Right lobe of liver (tissue), 4 donors: ENCODE measurements around the gene ADGRF1.

ENCODE experiments used
- POLR2A ChIP-seq: fragments of 450-650 bp; IDR thresholded peaks from one replicate; pipeline ENCODE4 v1.6.1; 2017; ENCODE audit warnings: antibody characterized with exemption, mild to moderate bottlenecking
- TF ChIP-seq, protein P1 (sequence below), 4 donors: fragments of 200-600 bp in 3 of 4; fragments of 450-650 bp in 1 of 4; IDR thresholded peaks; one replicate each; pipeline versions ENCODE4 v1.5.1 to v1.8.0; 2016 to 2022; ENCODE audit warnings: antibody characterized with exemption in 4 of 4, mild to moderate bottlenecking in 2 of 4
- donor health status: DM: no; HTN: no; CAD: no.
- donor health status: DM: no; HTN: no; CAD: no.
- donor health status: DM: no; HTN: yes; CAD: no.

DNA sequence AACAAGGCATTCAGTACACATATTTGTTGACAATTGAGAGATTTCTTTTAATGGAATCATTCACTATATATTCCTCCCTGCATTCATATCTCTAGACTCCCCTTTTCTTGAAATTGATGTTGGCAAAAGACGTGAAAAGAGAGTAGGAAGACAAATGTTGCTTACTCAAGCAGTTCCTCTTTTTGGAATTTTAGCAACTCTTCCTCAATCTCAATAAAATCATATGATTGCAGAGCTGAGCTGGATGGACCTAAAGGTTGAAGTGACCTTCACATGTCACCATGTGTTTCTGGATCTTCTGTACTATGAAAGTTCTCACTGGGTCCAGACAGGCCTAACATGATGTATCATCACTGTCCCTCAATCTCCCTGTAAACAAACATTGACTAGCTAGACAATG is 18.6 kb downstream of the ADGRF1 start:
- TF ChIP-seq, protein P1, sequence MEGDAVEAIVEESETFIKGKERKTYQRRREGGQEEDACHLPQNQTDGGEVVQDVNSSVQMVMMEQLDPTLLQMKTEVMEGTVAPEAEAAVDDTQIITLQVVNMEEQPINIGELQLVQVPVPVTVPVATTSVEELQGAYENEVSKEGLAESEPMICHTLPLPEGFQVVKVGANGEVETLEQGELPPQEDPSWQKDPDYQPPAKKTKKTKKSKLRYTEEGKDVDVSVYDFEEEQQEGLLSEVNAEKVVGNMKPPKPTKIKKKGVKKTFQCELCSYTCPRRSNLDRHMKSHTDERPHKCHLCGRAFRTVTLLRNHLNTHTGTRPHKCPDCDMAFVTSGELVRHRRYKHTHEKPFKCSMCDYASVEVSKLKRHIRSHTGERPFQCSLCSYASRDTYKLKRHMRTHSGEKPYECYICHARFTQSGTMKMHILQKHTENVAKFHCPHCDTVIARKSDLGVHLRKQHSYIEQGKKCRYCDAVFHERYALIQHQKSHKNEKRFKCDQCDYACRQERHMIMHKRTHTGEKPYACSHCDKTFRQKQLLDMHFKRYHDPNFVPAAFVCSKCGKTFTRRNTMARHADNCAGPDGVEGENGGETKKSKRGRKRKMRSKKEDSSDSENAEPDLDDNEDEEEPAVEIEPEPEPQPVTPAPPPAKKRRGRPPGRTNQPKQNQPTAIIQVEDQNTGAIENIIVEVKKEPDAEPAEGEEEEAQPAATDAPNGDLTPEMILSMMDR (IDR thresholded peaks at IDR 0.05): no peak
- TF ChIP-seq POLR2A: no peak
